HG02763 (cell line): ENCODE results near the gene IL17C.

Experiments used
- ATAC-seq: cut with Tn5 transposase; IDR thresholded peaks from one replicate; pipeline ENCODE4 v1.9.1; 2021; ENCODE audit warnings: mild to moderate bottlenecking, moderate library complexity; ENCODE audit not compliant: unreplicated experiment

IL17C gene

GRCh38 chr16:88681084-88681680, 42.8 kb downstream of the IL17C start:
- no peak for ATAC-seq

GRCh38 chr16:88681709-88682451, 43.5 kb downstream of the IL17C start:
- peak; percentile 52 for ATAC-seq

GRCh38 chr16:88684569-88685155, 46.3 kb downstream of the IL17C start:
- ATAC-seq, result no peak

- ATAC-seq, result no peak
Observed at GRCh38 chr16:88685156-88686061, 47.0 kb downstream of the IL17C start.

- ATAC-seq, result peak; percentile 9
Observed at GRCh38 chr16:88686062-88686438, 47.7 kb downstream of the IL17C start.

GRCh38 chr16:88686439-88687253, 48.3 kb downstream of the IL17C start, which contains the start of gene SNAI3:
SNAI3 (minus strand) TSS chr16:88686507; CDS start chr16:88686406, 101 bp downstream.
- peak; percentile 70 for ATAC-seq

- ATAC-seq, result no peak
Observed at GRCh38 chr16:88687254-88687576, 48.8 kb downstream of the IL17C start.

GRCh38 chr16:88687676-88688012, 49.3 kb downstream of the IL17C start:
- no peak for ATAC-seq

- no peak for ATAC-seq
Observed at GRCh38 chr16:88688013-88688778, 49.8 kb downstream of the IL17C start.
